ENCODE measurements around the gene TPD52L3.

TPD52L3 gene

GRCh38 chr9:6328103-6328502 is at the start of gene TPD52L3:
TPD52L3 (plus strand) TSS chr9:6328375; CDS start chr9:6328596, 221 bp downstream.
- no peak within 1 kb of the TSS for H3K4me2 ChIP-seq (ENCODE audit: low read length)
- no peaks in the 10 kb centered on the region for H3K79me2 ChIP-seq (ENCODE audit: insufficient read depth, low read length)
- no peak within 1 kb of the TSS for H3K9ac ChIP-seq (ENCODE audit: low read length)
- H3F3A ChIP-seq (ENCODE audit: insufficient read depth, low read length) = no peaks in the 10 kb centered on the region
- no peaks in the 10 kb centered on the region for H3K4me1 ChIP-seq (ENCODE audit: insufficient read depth, low read length, severe bottlenecking)
- H3K27me3 ChIP-seq (ENCODE audit: insufficient read depth, low read length) = no peaks in the 10 kb centered on the region
- no peaks in the 10 kb centered on the region; the same call in 1 of the 2 replicates for H4K20me1 ChIP-seq (ENCODE audit: insufficient read depth, low read length)
- H3K27ac ChIP-seq (ENCODE audit: low read depth, low read length, poor library complexity, severe bottlenecking) = no peak within 1 kb of the TSS
- no peak within 1 kb of the TSS for H2AFZ ChIP-seq (ENCODE audit: low read length)
- TF ChIP-seq CTCF (IDR thresholded peaks at IDR 0.05; ENCODE audit: low read length) (no peak), EZH2 (IDR thresholded peaks at IDR 0.05; ENCODE audit: borderline replicate concordance, low read length) (no peak)
- no peaks in the 10 kb centered on the region for H3K36me3 ChIP-seq (ENCODE audit: insufficient read depth, low read length)
- no peaks in the 10 kb centered on the region for H3K9me3 ChIP-seq (ENCODE audit: low read length)
- H3K4me3 ChIP-seq (ENCODE audit: low read depth, low read length, poor library complexity, severe bottlenecking) = no peak within 1 kb of the TSS
- no peaks in the 10 kb centered on the region for H3K9me2 ChIP-seq (ENCODE audit: low read depth, low read length)

- Histone ChIP-seq H3F3A (ENCODE audit: insufficient read depth, low read length) (no peaks in the 10 kb centered on the region), H3K36me3 (ENCODE audit: insufficient read depth, low read length) (no peaks in the 10 kb centered on the region), H4K20me1 (ENCODE audit: insufficient read depth, low read length) (no peaks in the 10 kb centered on the region), H3K4me3 (ENCODE audit: low read depth, low read length, poor library complexity, severe bottlenecking) (no peak overlapping the region), H3K9me2 (ENCODE audit: low read depth, low read length) (no peaks in the 10 kb centered on the region), H3K9me3 (ENCODE audit: low read length) (no peaks in the 10 kb centered on the region), H2AFZ (ENCODE audit: low read length) (no peak overlapping the region), H3K79me2 (ENCODE audit: insufficient read depth, low read length) (no peaks in the 10 kb centered on the region), H3K27ac (ENCODE audit: low read depth, low read length, poor library complexity, severe bottlenecking) (no peak overlapping the region), H3K9ac (ENCODE audit: low read length) (no peak overlapping the region), H3K4me2 (ENCODE audit: low read length) (no peak overlapping the region), H3K27me3 (ENCODE audit: insufficient read depth, low read length) (no peaks in the 10 kb centered on the region), H3K4me1 (ENCODE audit: insufficient read depth, low read length, severe bottlenecking) (no peaks in the 10 kb centered on the region)
- TF ChIP-seq CTCF (IDR thresholded peaks at IDR 0.05; ENCODE audit: low read length) (no peak), EZH2 (IDR thresholded peaks at IDR 0.05; ENCODE audit: borderline replicate concordance, low read length) (no peak)
These were observed 26.3 kb upstream of the TPD52L3 start for GRCh38 chr9:6301858-6302257.

GRCh38 chr9:6302417-6302816 is 25.8 kb upstream of the TPD52L3 start:
- Histone ChIP-seq H3K9me2 (ENCODE audit: low read depth, low read length) (no peaks in the 10 kb centered on the region), H3K4me1 (ENCODE audit: insufficient read depth, low read length, severe bottlenecking) (no peaks in the 10 kb centered on the region), H3K9me3 (ENCODE audit: low read length) (no peaks in the 10 kb centered on the region), H3F3A (ENCODE audit: insufficient read depth, low read length) (no peaks in the 10 kb centered on the region), H3K27ac (ENCODE audit: low read depth, low read length, poor library complexity, severe bottlenecking) (no peak overlapping the region), H2AFZ (ENCODE audit: low read length) (no peak overlapping the region), H3K4me3 (ENCODE audit: low read depth, low read length, poor library complexity, severe bottlenecking) (no peak overlapping the region), H4K20me1 (ENCODE audit: insufficient read depth, low read length) (no peaks in the 10 kb centered on the region), H3K9ac (ENCODE audit: low read length) (no peak overlapping the region), H3K36me3 (ENCODE audit: insufficient read depth, low read length) (no peaks in the 10 kb centered on the region), H3K79me2 (ENCODE audit: insufficient read depth, low read length) (no peaks in the 10 kb centered on the region), H3K27me3 (ENCODE audit: insufficient read depth, low read length) (no peaks in the 10 kb centered on the region), H3K4me2 (ENCODE audit: low read length) (no peak overlapping the region)
- TF ChIP-seq CTCF (IDR thresholded peaks at IDR 0.05; ENCODE audit: low read length) (no peak), EZH2 (IDR thresholded peaks at IDR 0.05; ENCODE audit: borderline replicate concordance, low read length) (no peak)

Measured in OCI-LY1 (cell line).